ENCODE measurements around the gene LBH.

LBH gene

GRCh38 chr2:30302566-30302965, 71.2 kb downstream of the LBH start:
- DNase-seq (ENCODE audit: low spot score): no peak
- TF ChIP-seq CTCF (IDR thresholded peaks at IDR 0.05; ENCODE audit: extremely low read depth, missing control alignments): no peak

- DNase-seq (ENCODE audit: low spot score): no peak
These were observed 71.8 kb downstream of the LBH start for GRCh38 chr2:30303095-30303494.

GRCh38 chr2:30305235-30305634, 73.9 kb downstream of the LBH start:
- no peak for DNase-seq (ENCODE audit: low spot score)

More at GRCh38 chr2:30303095-30303494, 71.8 kb downstream of the LBH start:
- TF ChIP-seq CTCF (IDR thresholded peaks at IDR 0.05; ENCODE audit: extremely low read depth, missing control alignments): no peak

GRCh38 chr2:30306522-30306921, 75.2 kb downstream of the LBH start:
- DNase-seq (ENCODE audit: low spot score): no peak
- TF ChIP-seq CTCF (IDR thresholded peaks at IDR 0.05; ENCODE audit: extremely low read depth, missing control alignments): no peak

More at GRCh38 chr2:30305235-30305634, 73.9 kb downstream of the LBH start:
- TF ChIP-seq CTCF (IDR thresholded peaks at IDR 0.05; ENCODE audit: extremely low read depth, missing control alignments): no peak

GRCh38 chr2:30308280-30308679, 76.9 kb downstream of the LBH start:
- no peak for DNase-seq (ENCODE audit: low spot score)
- TF ChIP-seq CTCF (IDR thresholded peaks at IDR 0.05; ENCODE audit: extremely low read depth, missing control alignments): no peak

Measured in GM20000 (cell line).